ENCODE data around the gene ETV3.

Gene ETV3

DNA sequence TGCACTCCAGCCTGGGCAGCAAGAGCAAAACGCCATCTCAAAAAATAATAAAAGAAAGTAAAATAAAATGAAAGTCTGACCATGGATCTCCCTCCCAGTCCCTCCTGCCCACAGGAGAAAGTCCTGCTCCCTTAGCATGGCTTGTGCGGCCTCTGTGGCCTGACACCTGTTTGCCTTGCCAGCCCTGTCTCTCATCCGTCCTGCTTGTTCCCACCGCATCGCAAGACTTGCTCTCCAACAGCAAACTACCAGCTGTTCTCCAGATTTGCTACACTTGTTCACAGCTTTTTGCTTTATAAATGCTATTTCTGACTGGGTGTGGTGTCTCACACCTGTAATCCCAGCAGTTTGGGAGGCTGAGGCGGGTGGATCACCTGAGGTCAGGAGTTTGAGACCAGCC lies 41.3 kb downstream of the ETV3 start:
- no peak overlapping the region for H3K4me3 ChIP-seq (ENCODE audit: low read depth, low read length)
- no peaks in the 10 kb centered on the region for H3K36me3 ChIP-seq (replicated peaks)
- in situ Hi-C loops (cut with HindIII; ENCODE audit: low pct_ligation_motif_present, low sequenced_read_pairs): no loop called here
- no peak for DNase-seq
- no peak overlapping the region for H3K27ac ChIP-seq
- H3K27me3 ChIP-seq (replicated peaks): no peaks in the 10 kb centered on the region
- TF ChIP-seq, protein P1, sequence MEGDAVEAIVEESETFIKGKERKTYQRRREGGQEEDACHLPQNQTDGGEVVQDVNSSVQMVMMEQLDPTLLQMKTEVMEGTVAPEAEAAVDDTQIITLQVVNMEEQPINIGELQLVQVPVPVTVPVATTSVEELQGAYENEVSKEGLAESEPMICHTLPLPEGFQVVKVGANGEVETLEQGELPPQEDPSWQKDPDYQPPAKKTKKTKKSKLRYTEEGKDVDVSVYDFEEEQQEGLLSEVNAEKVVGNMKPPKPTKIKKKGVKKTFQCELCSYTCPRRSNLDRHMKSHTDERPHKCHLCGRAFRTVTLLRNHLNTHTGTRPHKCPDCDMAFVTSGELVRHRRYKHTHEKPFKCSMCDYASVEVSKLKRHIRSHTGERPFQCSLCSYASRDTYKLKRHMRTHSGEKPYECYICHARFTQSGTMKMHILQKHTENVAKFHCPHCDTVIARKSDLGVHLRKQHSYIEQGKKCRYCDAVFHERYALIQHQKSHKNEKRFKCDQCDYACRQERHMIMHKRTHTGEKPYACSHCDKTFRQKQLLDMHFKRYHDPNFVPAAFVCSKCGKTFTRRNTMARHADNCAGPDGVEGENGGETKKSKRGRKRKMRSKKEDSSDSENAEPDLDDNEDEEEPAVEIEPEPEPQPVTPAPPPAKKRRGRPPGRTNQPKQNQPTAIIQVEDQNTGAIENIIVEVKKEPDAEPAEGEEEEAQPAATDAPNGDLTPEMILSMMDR (IDR thresholded peaks at IDR 0.05; ENCODE audit: low read depth, low read length, missing control alignments): no peak

DNA sequence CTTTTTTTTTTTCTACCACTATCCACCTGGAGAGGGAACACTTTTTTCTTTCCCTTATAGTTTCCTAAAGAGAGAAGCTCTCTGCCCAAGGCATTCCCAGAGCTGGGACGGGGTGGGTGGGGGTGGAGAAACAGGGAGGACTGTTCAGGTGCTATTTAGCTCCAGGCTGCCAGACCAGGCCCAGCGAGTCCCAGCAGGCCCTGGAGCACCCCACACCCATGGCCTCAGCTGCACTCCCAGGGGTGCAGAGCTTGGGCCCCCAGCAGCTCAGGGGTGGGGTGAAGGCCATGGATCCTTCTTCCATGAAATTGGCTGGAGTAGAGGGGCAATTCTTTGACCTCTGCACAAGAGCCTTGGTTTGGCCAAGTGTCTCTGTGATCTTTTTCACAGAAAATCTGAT lies 42.6 kb downstream of the ETV3 start:
- in situ Hi-C loops (cut with HindIII; ENCODE audit: low pct_ligation_motif_present, low sequenced_read_pairs): no loop called here
- TF ChIP-seq, protein P1 (IDR thresholded peaks at IDR 0.05; ENCODE audit: low read depth, low read length, missing control alignments): no peak

DNA sequence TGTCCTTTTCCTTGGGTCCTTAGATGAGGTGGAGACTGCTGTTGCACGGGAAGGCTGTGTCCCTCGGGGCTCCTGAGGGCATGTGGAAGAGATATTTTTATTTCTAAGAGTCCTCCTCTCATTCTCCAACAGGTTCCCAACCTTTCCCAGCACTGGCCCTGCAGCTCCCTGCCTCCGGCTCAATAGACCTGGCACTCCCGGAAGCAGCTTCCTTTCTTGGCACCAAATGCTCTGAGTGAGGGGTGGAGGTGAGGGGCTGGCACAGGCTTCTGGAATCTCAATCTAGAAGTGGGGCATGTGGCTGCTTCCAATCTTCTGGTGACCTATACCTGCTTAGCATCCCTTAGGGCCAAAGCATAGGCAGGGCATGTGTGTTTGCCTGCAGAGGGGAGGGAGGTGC lies 43.1 kb downstream of the ETV3 start:
- H3K27ac ChIP-seq: no peak overlapping the region
- TF ChIP-seq, protein P1 (IDR thresholded peaks at IDR 0.05; ENCODE audit: low read depth, low read length, missing control alignments): no peak
- H3K4me3 ChIP-seq (ENCODE audit: low read depth, low read length): no peak overlapping the region
- in situ Hi-C loops (cut with HindIII; ENCODE audit: low pct_ligation_motif_present, low sequenced_read_pairs): no loop called here
- no peak for DNase-seq
- H3K36me3 ChIP-seq (replicated peaks): no peaks in the 10 kb centered on the region
- H3K27me3 ChIP-seq (replicated peaks): no peaks in the 10 kb centered on the region

More for the DNA sequence above, 42.6 kb downstream of the ETV3 start:
- H3K4me3 ChIP-seq (ENCODE audit: low read depth, low read length): no peak overlapping the region
- no peaks in the 10 kb centered on the region for H3K36me3 ChIP-seq (replicated peaks)
- H3K27ac ChIP-seq: no peak overlapping the region
- DNase-seq: no peak
- no peaks in the 10 kb centered on the region for H3K27me3 ChIP-seq (replicated peaks)

DNA sequence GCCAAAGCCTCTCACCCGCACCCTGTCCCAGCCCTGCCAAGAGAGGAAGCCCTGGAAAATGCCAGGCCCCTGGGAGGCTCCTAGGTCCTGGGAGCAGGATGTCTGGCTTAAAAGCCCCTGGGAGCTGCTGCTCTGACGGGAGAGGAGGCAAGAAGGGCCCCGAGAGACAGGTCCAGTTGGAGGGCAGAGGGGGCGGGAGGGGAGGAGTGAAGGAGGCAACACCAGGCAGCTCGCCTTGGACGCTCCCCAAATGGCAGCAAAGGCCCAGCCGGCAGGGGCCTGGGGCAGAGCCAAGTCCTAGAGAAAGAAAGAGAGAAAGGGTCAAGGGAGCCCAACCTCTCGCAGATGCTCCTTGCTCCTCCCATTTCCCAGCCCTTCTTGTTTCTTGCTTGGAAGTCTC lies 45.4 kb downstream of the ETV3 start:
- Histone ChIP-seq H3K27me3 (replicated peaks) (no peaks in the 10 kb centered on the region), H3K36me3 (replicated peaks) (no peaks in the 10 kb centered on the region), H3K4me3 (ENCODE audit: low read depth, low read length) (no peak overlapping the region), H3K27ac (no peak overlapping the region)
- TF ChIP-seq, protein P1 (IDR thresholded peaks at IDR 0.05; ENCODE audit: low read depth, low read length, missing control alignments): no peak
- no peak for DNase-seq
- in situ Hi-C loops (cut with HindIII; ENCODE audit: low pct_ligation_motif_present, low sequenced_read_pairs): no loop called here

DNA sequence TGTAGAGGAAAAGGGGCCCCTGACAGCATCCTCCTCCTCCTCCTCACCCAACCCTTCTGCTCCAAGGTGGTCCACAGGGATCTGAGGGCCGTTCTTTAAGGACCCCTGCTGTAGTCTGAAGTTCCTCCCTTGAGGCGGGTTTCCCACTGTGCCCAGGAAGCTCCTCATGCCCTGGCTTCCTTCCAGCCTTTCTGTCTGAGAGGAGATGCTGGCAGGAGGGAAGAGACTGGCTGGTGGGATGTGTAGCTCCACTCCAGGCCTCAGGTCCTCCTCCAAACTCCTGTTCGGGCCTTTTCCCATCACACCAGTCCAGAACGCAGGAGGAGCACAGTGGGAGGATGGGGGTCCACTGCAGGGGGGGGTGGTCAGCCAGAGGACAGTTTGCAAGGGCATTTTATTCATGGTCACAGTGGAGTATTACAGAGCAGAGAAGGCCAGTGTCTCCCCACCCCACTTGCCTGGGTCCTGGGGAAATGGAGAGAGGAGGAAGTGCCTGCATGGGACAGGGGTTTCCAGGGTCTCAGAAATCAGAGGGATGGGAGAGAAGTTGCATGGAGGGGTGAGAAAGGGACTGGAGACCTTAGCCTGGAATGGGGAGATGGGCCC lies 46.4 kb downstream of the ETV3 start:
- H3K36me3 ChIP-seq (replicated peaks): no peaks in the 10 kb centered on the region
- DNase-seq: no peak
- TF ChIP-seq, protein P1 (IDR thresholded peaks at IDR 0.05; ENCODE audit: low read depth, low read length, missing control alignments): no peak
- no peak overlapping the region for H3K27ac ChIP-seq
- no peaks in the 10 kb centered on the region for H3K27me3 ChIP-seq (replicated peaks)
- in situ Hi-C loops (cut with HindIII; ENCODE audit: low pct_ligation_motif_present, low sequenced_read_pairs): no loop called here
- H3K4me3 ChIP-seq (ENCODE audit: low read depth, low read length): no peak overlapping the region

DNA sequence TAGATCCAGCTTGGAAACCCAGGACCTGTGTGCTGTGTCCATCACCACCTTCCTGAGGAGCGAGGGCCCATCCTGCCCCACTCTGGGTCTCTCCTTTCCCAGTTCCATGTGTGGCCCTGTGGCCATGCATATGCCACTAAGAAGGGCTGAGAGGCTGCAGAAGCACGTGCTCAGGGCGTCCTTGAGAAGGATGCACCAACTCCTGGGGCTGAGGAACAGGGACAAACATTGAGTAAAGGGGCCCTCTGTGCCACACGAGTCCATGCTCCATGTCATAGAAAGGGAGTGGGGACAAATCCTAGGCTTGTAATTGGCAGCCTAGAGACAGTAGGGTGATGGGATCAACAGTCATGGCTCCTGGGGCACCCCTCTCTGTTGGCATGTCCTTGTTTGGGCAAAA lies 47.0 kb downstream of the ETV3 start:
- Histone ChIP-seq H3K4me3 (ENCODE audit: low read depth, low read length) (no peak overlapping the region), H3K27me3 (replicated peaks) (no peaks in the 10 kb centered on the region), H3K27ac (no peak overlapping the region), H3K36me3 (replicated peaks) (no peaks in the 10 kb centered on the region)
- no peak for DNase-seq
- in situ Hi-C loops (cut with HindIII; ENCODE audit: low pct_ligation_motif_present, low sequenced_read_pairs): no loop called here
- TF ChIP-seq, protein P1 (IDR thresholded peaks at IDR 0.05; ENCODE audit: low read depth, low read length, missing control alignments): no peak

Measured in brain microvascular endothelial cell (primary cell).